ENCODE data around the gene MAPKAPK3.

Gene MAPKAPK3

GRCh38 chr3:50572801-50573371 is 44.1 kb upstream of the MAPKAPK3 start:
- no peak overlapping the region for H3K4me3 ChIP-seq (replicated peaks; ENCODE audit: low read depth, low read length)
- no peak for TF ChIP-seq CTCF (IDR thresholded peaks at IDR 0.05; ENCODE audit: low read length, missing control alignments)
- no peak for DNase-seq (ENCODE audit: low read depth)

GRCh38 chr3:50573566-50574443 is 43.1 kb upstream of the MAPKAPK3 start:
- no peak overlapping the region for H3K4me3 ChIP-seq (replicated peaks; ENCODE audit: low read depth, low read length)
- DNase-seq (ENCODE audit: low read depth): no peak
- TF ChIP-seq CTCF (IDR thresholded peaks at IDR 0.05; ENCODE audit: low read length, missing control alignments): no peak

GRCh38 chr3:50574444-50574831 is 42.5 kb upstream of the MAPKAPK3 start:
- TF ChIP-seq CTCF (IDR thresholded peaks at IDR 0.05; ENCODE audit: low read length, missing control alignments): no peak
- H3K4me3 ChIP-seq (replicated peaks; ENCODE audit: low read depth, low read length): no peak overlapping the region
- no peak for DNase-seq (ENCODE audit: low read depth)

- TF ChIP-seq CTCF (IDR thresholded peaks at IDR 0.05; ENCODE audit: low read length, missing control alignments): no peak
- H3K4me3 ChIP-seq (replicated peaks; ENCODE audit: low read depth, low read length): no peak overlapping the region
- DNase-seq (ENCODE audit: low read depth): peak; percentile 14
These were observed 41.6 kb upstream of the MAPKAPK3 start for GRCh38 chr3:50575372-50575771.

- TF ChIP-seq CTCF (IDR thresholded peaks at IDR 0.05; ENCODE audit: low read length, missing control alignments): no peak
- no peak overlapping the region for H3K4me3 ChIP-seq (replicated peaks; ENCODE audit: low read depth, low read length)
- DNase-seq (ENCODE audit: low read depth): no peak
These were observed 39.6 kb upstream of the MAPKAPK3 start for GRCh38 chr3:50577348-50577747.

- DNase-seq (ENCODE audit: low read depth): no peak
- peak; percentile 10 for TF ChIP-seq CTCF (IDR thresholded peaks at IDR 0.05; ENCODE audit: low read length, missing control alignments)
- H3K4me3 ChIP-seq (replicated peaks; ENCODE audit: low read depth, low read length): no peak overlapping the region
These were observed 36.1 kb upstream of the MAPKAPK3 start for GRCh38 chr3:50580683-50581458.

Data from fibroblast of pulmonary artery (primary cell).